ENCODE results near the gene GCGR. TPM values are rescaled to one million over a fixed set of nuclear protein-coding genes. Genes with fewer than 3 reads are reported as not detected.

The GCGR gene
- total and polyA plus RNA-seq, 2 of the 13 experiments (the other 11 are each of a cell fraction or from before 2014, with no cell fraction given), result 0.04 to 0.13 TPM

GRCh38 chr17:81824595-81824994 is 20.6 kb downstream of the GCGR start:
- Histone ChIP-seq H4K20me1 (ENCODE audit: insufficient read depth, low read length) (no peaks in the 10 kb centered on the region; the same call in 1 of the 2 replicates), H3K4me2 (ENCODE audit: low read depth, low read length) (no peak overlapping the region), H3K4me3 (replicated peaks in 1 of 3; ENCODE audit: insufficient read depth in 1 of 3, low read depth in 2 of 3, low read length in 3 of 3) (no peak overlapping the region), H3K27ac (ENCODE audit: extremely low read length, insufficient read depth, low read length) (no peak overlapping the region), H3K4me1 (ENCODE audit: insufficient read depth, low read length) (peaks cover 31% of the 10 kb centered on the region), H2AFZ (ENCODE audit: low read length) (no peak overlapping the region), H3K9me3 (ENCODE audit: low read length) (no peaks in the 10 kb centered on the region), H3K27me3 (ENCODE audit: control insufficient read depth in 1 of 2, insufficient read depth in 2 of 2, low read length in 2 of 2) (no peaks in the 10 kb centered on the region; a peak in 1 of 5 replicates), H3K36me3 (replicated peaks in 1 of 2; ENCODE audit: control insufficient read depth in 1 of 2, insufficient read depth in 2 of 2, low read length in 2 of 2) (peaks cover 2 to 6% of the 10 kb centered on the region in 2 experiments; a peak in 2 of 5 replicates), H3K79me2 (ENCODE audit: insufficient read depth, low read length) (peaks cover 3% of the 10 kb centered on the region), H3K9ac (ENCODE audit: insufficient read depth, low read depth, low read length) (no peak overlapping the region)
- no peak for TF ChIP-seq PCBP2 (optimal IDR thresholded peaks at IDR 0.05; ENCODE audit: low read depth, low read length, poor library complexity, severe bottlenecking)
- no peak for ATAC-seq
- intact Hi-C loops (cut with micrococcal nuclease; ENCODE audit: unreplicated experiment) (loop anchor here (5.0 kb wide), 1 partner anchor 38 kb away; the partner anchor contains the start of gene P4HB), in situ Hi-C loops (cut with HindIII; ENCODE audit: extremely low pct_ligation_motif_present, low pct_unique_long_range_greater_than_20kb) (no loop called here)
- no TSS peak for BruUV-seq (replicated peaks)
- no peak for DNase-seq (ENCODE audit: low spot score)
- CTCF ChIA-PET (ENCODE audit: low intra/inter-chr PET ratio, low total read pairs), result interaction anchor here (1.0 kb wide), 1 partner anchor 35 kb away, joined by 3 read pairs; no protein-coding TSS in a partner anchor
- POLR2A ChIA-PET, result interaction anchor here (1.4 kb wide), 1 partner anchor 9 kb away, joined by 7 read pairs; the partner anchor contains the start of gene MCRIP1
- 50% methylated on average over 1 of the region's 11 CpGs for WGBS (ENCODE audit: low lambda C conversion rate)
- FAIRE-seq, result no peak

- intact Hi-C loops (cut with micrococcal nuclease; ENCODE audit: unreplicated experiment), result no loop called here
- 74% methylated on average over 11 of the region's 11 CpGs for WGBS (ENCODE audit: low lambda C conversion rate)
- H3K27ac ChIP-seq (ENCODE audit: extremely low read length, insufficient read depth, low read length), result no peak overlapping the region
- in situ Hi-C loops (cut with HindIII; ENCODE audit: extremely low pct_ligation_motif_present, low pct_unique_long_range_greater_than_20kb), result no loop called here
- H3K4me2 ChIP-seq (ENCODE audit: low read depth, low read length), result no peak overlapping the region
- POLR2A ChIA-PET, result interaction anchor here (1.0 kb wide), 1 partner anchor 13 kb away, joined by 3 read pairs; no protein-coding TSS in a partner anchor
- ATAC-seq (peak; percentile 55), FAIRE-seq (peak; percentile 37), DNase-seq (ENCODE audit: low spot score) (peak; percentile 56)
- H3K9me3 ChIP-seq (ENCODE audit: low read length), result no peaks in the 10 kb centered on the region
- CTCF ChIA-PET (ENCODE audit: low intra/inter-chr PET ratio, low total read pairs), result interaction anchor here (1.0 kb wide), 1 partner anchor 34 kb away, joined by 3 read pairs; no protein-coding TSS in a partner anchor
- no TSS peak for BruUV-seq (replicated peaks)
- H3K9ac ChIP-seq (ENCODE audit: insufficient read depth, low read depth, low read length), result peak overlapping the region; percentile 2; the same call in 1 of the 2 replicates
- H3K4me1 ChIP-seq (ENCODE audit: insufficient read depth, low read length), result peaks cover 31% of the 10 kb centered on the region
- H3K27me3 ChIP-seq (ENCODE audit: control insufficient read depth in 1 of 2, insufficient read depth in 2 of 2, low read length in 2 of 2), result no peaks in the 10 kb centered on the region; a peak in 1 of 5 replicates
- peaks cover 3% of the 10 kb centered on the region for H3K79me2 ChIP-seq (ENCODE audit: insufficient read depth, low read length)
- no peak overlapping the region for H2AFZ ChIP-seq (ENCODE audit: low read length)
- no peaks in the 10 kb centered on the region; the same call in 1 of the 2 replicates for H4K20me1 ChIP-seq (ENCODE audit: insufficient read depth, low read length)
- H3K36me3 ChIP-seq (replicated peaks in 1 of 2; ENCODE audit: control insufficient read depth in 1 of 2, insufficient read depth in 2 of 2, low read length in 2 of 2), result peaks cover 2 to 6% of the 10 kb centered on the region in 2 experiments; a peak in 2 of 5 replicates
- no peak overlapping the region for H3K4me3 ChIP-seq (replicated peaks in 1 of 3; ENCODE audit: insufficient read depth in 1 of 3, low read depth in 2 of 3, low read length in 3 of 3)
- TF ChIP-seq TRIM24 (CRISPR knock-in tag; IDR thresholded peaks at IDR 0.05), result no peak
- TF ChIP-seq AGO2 (optimal IDR thresholded peaks at IDR 0.05; ENCODE audit: low read depth, low read length), result peak; percentile 31
- TF ChIP-seq ZNF691 (CRISPR knock-in tag; IDR thresholded peaks at IDR 0.05; ENCODE audit: borderline replicate concordance, low read depth), result 0 out of 2 replicates have a peak, but pooled peaks have one; percentile 8
- TF ChIP-seq PRDM10 (CRISPR knock-in tag; IDR thresholded peaks at IDR 0.05; ENCODE audit: low read depth), result no peak
- TF ChIP-seq STAG1 (CRISPR knock-in tag; IDR thresholded peaks at IDR 0.05), result peak; percentile 38
- no peak for TF ChIP-seq ZNF256 (CRISPR knock-in tag; conservative IDR thresholded peaks at IDR 0.05)
- TF ChIP-seq CTCF (CRISPR knock-in tag; IDR thresholded peaks at IDR 0.05), result peak; percentile 61
- no peak for TF ChIP-seq TMF1 (CRISPR knock-in tag; IDR thresholded peaks at IDR 0.05; ENCODE audit: low read depth)
Observed at GRCh38 chr17:81825841-81826466, 22.0 kb downstream of the GCGR start.

Measured in HepG2 (cell line).